ENCODE results near the gene ERI3. TPM values are rescaled to one million over a fixed set of nuclear protein-coding genes. Genes with fewer than 3 reads are reported as not detected.

ERI3 gene
- total and polyA plus RNA-seq, 9 of the 15 experiments (the other 6 are each of a cell fraction or from before 2014, with no cell fraction given): 47.8 to 93.4 (median 67.2) TPM

DNA sequence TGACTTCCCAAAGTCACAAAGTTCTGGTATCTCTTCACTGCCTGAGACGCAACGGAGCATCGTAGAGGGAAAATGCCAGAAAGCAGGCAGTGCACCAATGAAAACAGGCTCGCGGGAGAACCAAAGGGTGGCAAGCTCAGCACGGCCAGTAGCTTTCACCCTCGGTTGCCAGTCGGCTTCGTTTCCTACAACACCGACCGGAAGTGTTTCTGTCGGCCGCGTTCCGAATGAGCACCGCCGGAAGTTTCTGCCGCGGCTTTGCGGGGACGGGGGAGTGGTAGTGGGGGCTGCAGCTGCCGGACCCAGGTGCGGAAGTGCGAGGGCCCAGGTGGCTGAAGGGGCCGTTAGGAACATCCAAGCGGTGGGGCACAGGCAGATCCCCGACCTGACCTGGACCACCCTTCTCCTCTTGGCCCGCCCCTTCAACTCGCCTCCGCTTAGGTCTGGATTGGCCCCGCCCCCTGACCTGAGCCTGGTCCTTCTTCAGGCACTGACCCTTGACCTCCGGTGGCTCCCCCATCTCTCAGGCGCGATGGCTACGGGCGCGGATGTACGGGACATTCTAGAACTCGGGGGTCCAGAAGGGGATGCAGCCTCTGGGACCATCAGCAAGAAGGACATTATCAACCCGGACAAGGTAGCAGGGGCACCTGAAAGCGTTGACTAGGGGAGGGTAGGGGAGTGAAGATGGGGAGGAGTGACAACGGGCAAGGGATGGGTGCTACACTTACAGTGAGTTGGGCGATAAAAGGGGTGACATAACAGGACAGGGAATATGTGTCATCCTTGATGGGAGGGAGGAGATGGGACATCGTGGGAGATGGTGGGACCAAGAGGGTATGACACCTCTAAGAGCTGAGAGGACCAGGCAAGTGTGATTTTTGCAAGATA is 141.6 kb downstream of the ERI3 start, which contains the start of gene DMAP1 (continued):
- TF ChIP-seq, protein P1, sequence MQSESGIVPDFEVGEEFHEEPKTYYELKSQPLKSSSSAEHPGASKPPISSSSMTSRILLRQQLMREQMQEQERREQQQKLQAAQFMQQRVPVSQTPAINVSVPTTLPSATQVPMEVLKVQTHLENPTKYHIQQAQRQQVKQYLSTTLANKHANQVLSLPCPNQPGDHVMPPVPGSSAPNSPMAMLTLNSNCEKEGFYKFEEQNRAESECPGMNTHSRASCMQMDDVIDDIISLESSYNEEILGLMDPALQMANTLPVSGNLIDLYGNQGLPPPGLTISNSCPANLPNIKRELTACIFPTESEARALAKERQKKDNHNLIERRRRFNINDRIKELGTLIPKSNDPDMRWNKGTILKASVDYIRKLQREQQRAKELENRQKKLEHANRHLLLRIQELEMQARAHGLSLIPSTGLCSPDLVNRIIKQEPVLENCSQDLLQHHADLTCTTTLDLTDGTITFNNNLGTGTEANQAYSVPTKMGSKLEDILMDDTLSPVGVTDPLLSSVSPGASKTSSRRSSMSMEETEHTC (IDR thresholded peaks at IDR 0.05): 0 out of 2 replicates have a peak, but pooled peaks have one; percentile 9
- TF ChIP-seq NR4A1 (CRISPR knock-in tag; IDR thresholded peaks at IDR 0.05) (peak; percentile 91; the same call in 1 of the 2 replicates), NR4A1 (tag; IDR thresholded peaks at IDR 0.05) (peak; percentile 91), SNIP1 (IDR thresholded peaks at IDR 0.05; ENCODE audit: low read depth) (peak; percentile 45; the same call in 1 of the 2 replicates), NCOA6 (IDR thresholded peaks at IDR 0.05) (no peak), POLR2H (tag; IDR thresholded peaks at IDR 0.05; ENCODE audit: low read depth) (no peak; the same call in 1 of the 2 replicates), CCNT2 (IDR thresholded peaks at IDR 0.05; ENCODE audit: borderline replicate concordance, extremely low read depth, insufficient read length, low read depth, low read length) (no peak), STAT5B (CRISPR knock-in tag; IDR thresholded peaks at IDR 0.05) (no peak), ZNF239 (CRISPR knock-in tag; IDR thresholded peaks at IDR 0.05) (peak; percentile 52; the same call in 1 of the 2 replicates), CREB1 (IDR thresholded peaks at IDR 0.05) (peak; percentile 44; the same call in 1 of the 2 replicates), CREB1 (CRISPR knock-in tag; IDR thresholded peaks at IDR 0.05) (peak; percentile 66; the same call in 1 of the 2 replicates), BRD4 (IDR thresholded peaks at IDR 0.05) (peak; percentile 67; the same call in 1 of the 2 replicates), FOSL1 (tag; conservative IDR thresholded peaks at IDR 0.05) (peak; percentile 46), NR2C1 (IDR thresholded peaks at IDR 0.05) (peak; percentile 96), NR2C1 (tag; IDR thresholded peaks at IDR 0.05) (peak; percentile 98), ZNF395 (CRISPR knock-in tag; IDR thresholded peaks at IDR 0.05) (peak; percentile 86), RFX5 (IDR thresholded peaks at IDR 0.05; ENCODE audit: low read depth, low read length) (no peak), SMARCB1 (IDR thresholded peaks at IDR 0.05; ENCODE audit: insufficient read length, low read depth) (no peak), LCOR (CRISPR knock-in tag; IDR thresholded peaks at IDR 0.05) (peak; percentile 96), RFX1 (IDR thresholded peaks at IDR 0.05) (no peak), ETS1 (conservative IDR thresholded peaks at IDR 0.05; ENCODE audit: control insufficient read depth, low read depth, low read length) (peak; percentile 73; the same call in 1 of the 2 replicates), NR1H2 (CRISPR knock-in tag; IDR thresholded peaks at IDR 0.05) (peak; percentile 51; the same call in 1 of the 2 replicates)
- TF ChIP-seq, protein P2, sequence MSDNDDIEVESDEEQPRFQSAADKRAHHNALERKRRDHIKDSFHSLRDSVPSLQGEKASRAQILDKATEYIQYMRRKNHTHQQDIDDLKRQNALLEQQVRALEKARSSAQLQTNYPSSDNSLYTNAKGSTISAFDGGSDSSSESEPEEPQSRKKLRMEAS (CRISPR knock-in tag; IDR thresholded peaks at IDR 0.05): peak; percentile 72; the same call in 1 of the 2 replicates
- TF ChIP-seq, protein P3, sequence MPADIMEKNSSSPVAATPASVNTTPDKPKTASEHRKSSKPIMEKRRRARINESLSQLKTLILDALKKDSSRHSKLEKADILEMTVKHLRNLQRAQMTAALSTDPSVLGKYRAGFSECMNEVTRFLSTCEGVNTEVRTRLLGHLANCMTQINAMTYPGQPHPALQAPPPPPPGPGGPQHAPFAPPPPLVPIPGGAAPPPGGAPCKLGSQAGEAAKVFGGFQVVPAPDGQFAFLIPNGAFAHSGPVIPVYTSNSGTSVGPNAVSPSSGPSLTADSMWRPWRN (IDR thresholded peaks at IDR 0.05; ENCODE audit: low read depth): no peak
